GM04503 (cell line): Measurements from ENCODE around the gene FNDC3A.
A peak's percentile ranks its signal among the peaks of the same experiment; 100 is the strongest.
"Not testable (repeated sequence)": the region's sequence is repeated elsewhere in the genome, so short reads cannot be mapped to it uniquely, and the experiment has no call there.

Experiments
- DNase-seq: peaks from one replicate; pipeline ENCODE4 v3.0.0-alpha.2; 2012; ENCODE audit warnings: low read depth

The FNDC3A gene

DNA sequence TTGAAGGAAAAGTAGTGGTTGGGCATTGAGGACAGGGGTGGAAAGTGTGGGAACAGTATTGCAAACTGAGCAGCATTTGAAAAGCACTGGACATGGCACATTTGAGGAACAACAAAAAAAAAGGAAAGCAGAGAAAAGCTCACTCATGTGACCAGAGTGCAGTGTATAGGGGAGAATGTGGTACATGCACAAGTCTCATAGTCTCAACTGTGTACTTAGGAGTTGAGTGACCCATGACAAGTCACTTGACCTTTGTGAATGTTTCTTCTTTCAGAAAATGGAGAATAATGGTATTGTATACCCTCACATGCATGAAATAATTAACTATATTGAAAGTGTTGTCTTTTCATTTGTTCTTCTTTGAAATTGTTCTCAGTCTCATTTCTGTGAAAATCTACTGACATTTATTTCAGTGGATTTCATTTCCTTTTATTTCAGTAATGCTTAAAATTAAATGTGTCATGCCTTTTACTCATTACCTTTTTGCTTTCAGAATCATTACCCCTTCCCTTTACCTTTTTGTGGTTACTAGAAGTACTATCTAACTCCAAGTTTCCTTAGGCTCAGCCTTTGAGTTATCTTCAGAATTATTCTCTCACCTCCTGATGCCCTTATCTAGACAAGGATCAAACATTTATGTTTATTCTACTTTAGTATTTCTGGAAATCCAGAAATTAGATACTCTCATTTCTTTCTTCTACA lies 165.3 kb downstream of the FNDC3A start:
- no peak for DNase-seq

GRCh38 chr13:49146950-49147355 lies 171.2 kb downstream of the FNDC3A start:
- DNase-seq, result peak; percentile 4

DNA sequence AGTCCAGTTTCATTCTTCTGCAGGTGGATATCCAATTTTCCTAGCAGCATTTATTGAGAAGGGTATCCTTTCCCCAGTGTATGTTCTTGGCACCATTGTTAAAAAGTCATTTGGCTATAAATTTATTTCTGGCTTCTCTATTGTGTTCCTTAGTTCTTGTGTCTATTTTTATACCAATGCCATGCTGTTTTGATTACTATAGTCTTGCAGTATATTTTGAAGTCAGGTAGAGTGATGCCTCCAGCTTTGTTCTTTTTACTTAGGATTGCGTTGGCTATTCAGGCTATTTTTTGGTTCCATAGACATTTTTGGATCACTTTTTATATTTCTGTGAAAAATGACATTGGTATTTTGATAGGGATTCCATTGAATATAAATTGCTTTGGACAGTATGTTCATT lies 172.7 kb downstream of the FNDC3A start:
- no peak for DNase-seq

DNA sequence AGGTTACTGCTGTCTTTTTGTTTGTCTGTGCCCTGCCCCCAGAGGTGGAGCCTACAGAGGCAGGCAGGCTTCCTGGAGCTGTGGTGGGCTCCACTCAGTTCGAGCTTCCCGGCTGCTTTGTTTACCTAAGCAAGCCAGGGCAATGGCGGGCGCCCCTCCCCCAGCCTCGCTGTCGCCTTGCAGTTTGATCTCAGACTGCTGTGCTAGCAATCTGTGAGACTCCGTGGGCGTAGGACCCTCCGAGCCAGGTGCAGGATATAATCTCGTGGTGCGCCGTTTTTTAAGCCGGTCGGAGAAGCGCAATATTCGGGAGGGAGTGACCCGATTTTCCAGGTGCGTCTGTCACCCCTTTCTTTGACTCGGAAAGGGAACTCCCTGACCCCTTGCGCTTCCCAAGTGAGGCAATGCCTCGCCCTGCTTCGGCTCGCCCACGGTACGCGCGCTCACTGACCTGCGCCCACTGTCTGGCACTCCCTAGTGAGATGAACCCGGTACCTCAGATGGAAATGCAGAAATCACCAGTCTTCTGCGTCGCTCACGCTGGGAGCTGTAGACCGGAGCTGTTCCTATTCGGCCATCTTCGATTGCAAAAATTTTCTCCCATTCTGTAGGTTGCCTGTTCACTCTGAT lies 182.4 kb downstream of the FNDC3A start:
- not testable (repeated sequence) for DNase-seq

DNA sequence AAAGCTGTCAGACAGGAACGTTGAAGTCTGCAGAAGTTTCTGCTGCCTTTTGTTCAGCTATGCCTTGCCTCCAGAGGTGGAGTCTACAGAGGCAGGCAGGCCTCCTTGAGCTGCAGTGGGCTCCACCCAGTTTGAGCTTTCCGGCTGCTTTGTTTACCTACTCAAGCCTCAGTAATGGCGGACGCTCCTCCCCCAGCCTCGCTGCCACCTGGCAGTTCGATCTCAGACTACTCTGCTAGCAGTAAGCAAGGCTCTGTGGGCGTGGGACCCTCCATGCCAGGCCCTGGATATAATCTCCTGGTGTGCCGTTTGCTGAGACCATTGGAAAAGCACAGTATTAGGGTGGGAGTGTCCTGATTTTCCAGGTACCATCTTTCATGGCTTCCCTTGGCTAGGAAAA lies 187.4 kb downstream of the FNDC3A start:
- DNase-seq, result not testable (repeated sequence)

GRCh38 chr13:49164712-49165111 lies 189.0 kb downstream of the FNDC3A start:
- no peak for DNase-seq

GRCh38 chr13:49165798-49166752 lies 190.4 kb downstream of the FNDC3A start:
- no peak for DNase-seq

- no peak for DNase-seq
Measured at GRCh38 chr13:49171359-49171758, 195.6 kb downstream of the FNDC3A start.

GRCh38 chr13:49183672-49184325 lies 208.1 kb downstream of the FNDC3A start:
- DNase-seq, result no peak

DNA sequence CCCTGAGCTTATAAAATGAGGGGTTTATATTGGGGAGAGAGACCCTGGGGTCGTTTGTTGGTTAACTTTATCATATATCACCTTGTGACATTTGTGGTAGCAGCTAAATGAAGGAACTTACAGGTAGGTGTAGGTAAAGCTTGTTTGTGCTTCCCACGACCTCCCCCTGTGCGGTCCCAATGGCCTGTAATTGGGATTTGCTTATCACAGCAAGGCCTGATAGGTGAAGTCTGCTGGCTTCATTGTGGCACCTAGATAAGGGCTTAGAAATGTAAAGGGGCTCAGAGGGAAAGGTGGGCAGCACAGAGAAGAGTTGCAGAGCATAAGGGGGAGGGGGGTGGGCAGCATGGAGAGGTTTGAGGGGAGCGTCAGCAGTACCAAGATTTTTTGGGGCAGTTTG lies 208.9 kb downstream of the FNDC3A start:
- no peak for DNase-seq

- no peak for DNase-seq
Measured at GRCh38 chr13:49185264-49185663, 209.6 kb downstream of the FNDC3A start.

DNA sequence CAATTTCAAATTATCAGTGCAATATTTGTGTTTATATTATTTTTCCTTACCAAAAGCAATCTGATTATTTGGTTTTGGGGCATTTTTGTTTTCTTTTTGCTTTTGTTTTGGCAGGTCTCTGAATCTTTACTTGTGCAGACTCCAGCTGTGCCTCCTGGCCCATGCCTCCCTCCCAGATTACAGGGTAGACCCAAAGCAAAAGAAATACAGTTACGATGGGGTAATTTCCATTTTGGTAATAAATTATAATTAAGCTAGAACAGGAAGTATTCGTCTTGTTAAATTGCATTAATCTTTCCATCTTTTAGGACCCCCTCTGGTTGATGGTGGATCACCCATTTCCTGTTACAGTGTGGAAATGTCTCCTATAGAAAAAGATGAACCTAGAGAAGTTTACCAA lies 215.2 kb downstream of the FNDC3A start:
- DNase-seq, result no peak

DNA sequence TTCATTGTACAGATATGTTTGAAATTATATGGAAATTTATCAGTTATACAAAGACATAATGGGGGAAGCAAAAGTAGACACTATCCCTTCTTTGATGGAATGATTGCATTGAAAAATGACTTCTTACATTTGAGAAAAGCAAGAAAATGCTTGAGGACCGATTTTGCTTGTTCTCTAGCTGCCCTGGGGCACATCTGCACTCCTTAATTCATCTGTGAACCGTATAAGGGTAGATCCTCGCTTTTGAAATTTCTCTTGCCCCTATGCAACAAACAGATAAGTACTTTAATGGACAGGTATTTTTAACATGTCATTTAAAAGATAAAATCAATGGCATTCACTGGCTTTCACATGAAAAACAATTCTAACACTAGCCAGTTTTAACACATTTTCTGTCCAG lies 230.9 kb downstream of the FNDC3A start:
- no peak for DNase-seq

- no peak for DNase-seq
Measured at GRCh38 chr13:49208619-49209018, 232.9 kb downstream of the FNDC3A start.

- no peak for DNase-seq
Measured at GRCh38 chr13:49210114-49210513, 234.4 kb downstream of the FNDC3A start.

DNA sequence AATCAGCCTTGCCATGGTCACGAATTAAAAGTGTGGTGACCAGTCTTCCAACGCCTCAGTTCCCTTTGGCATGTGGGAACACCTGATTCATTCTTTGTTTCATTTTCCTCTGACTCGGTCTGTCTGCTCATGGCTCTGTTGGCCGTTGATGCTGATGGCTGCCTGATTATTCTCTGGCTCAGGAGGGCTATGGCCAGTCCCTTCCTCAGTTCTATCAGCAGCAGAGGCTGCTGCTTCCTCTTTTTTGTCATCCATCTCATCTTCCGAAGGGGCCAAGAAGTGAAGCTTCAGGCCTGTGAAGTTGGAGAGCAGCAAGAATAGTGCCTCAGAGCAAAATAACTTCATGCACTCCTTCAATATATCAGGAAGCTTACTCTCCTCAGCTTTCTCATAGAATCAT lies 235.0 kb downstream of the FNDC3A start:
- no peak for DNase-seq

- no peak for DNase-seq
Measured at GRCh38 chr13:49213539-49213938, 237.8 kb downstream of the FNDC3A start.

DNA sequence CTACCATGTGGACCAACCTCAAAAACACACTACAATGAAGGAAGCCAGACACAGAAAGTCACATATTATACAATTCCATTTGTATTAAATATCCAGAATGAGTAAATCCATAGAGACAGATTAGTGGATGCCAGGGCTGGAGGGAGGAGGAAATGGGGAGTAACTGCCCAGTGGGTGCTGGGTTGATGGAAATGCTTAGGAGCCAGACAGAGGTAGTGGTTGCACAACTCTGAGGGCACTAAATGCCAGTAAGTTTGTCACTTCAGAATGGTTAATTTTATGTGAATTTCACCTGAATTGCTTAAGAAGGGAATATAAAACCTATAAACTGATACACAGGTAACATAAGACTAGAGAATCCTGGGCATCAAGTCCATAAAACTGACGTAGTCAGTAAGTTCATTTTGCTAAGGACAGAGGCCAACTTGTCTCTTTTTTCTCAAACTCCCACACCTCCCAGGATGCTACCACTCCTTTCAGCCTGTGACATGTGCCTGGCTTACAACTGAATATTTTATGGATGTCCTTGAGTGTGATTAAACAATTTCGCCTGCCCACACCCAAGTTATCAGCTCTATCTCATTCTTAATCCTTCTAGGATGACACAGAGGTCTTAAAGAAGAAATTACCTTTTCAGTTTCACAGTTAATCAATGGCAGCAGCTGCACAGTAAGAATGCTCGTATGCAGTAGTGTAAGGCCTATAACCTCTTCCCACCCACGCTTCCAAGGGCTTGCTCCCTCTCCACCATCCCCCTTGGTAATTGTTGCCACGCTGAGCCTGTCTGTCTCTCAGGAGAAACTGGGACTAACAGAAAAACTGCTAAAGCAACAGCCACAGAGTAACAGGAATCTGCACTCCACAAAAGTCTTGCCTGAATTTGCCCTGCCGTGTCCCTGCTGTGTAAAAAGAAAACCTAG lies 238.5 kb downstream of the FNDC3A start:
- no peak for DNase-seq

DNA sequence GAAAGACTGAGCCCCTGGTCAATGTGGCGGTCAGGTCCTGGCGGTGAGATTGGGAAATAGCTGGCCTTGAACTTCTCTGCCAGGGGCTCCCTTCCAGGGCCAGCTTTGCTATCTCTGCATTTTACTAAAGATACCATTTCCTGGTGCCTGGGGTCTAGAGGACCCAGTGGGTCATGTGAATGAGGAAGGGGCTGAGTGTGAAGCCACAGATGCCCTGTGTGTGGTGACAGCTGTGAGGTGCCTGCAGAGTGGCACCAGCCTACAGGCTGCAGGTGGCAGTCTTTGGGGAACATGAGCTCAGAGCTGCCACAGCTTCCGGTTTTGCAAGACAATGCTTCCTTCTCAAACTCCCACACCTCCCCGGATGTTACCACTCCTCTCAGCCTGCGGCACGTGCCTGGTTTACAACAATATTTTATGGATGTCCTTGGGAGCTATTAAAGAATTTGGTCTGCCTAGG lies 239.2 kb downstream of the FNDC3A start:
- no peak for DNase-seq

GRCh38 chr13:49216334-49216733 lies 240.6 kb downstream of the FNDC3A start:
- DNase-seq, result no peak

DNA sequence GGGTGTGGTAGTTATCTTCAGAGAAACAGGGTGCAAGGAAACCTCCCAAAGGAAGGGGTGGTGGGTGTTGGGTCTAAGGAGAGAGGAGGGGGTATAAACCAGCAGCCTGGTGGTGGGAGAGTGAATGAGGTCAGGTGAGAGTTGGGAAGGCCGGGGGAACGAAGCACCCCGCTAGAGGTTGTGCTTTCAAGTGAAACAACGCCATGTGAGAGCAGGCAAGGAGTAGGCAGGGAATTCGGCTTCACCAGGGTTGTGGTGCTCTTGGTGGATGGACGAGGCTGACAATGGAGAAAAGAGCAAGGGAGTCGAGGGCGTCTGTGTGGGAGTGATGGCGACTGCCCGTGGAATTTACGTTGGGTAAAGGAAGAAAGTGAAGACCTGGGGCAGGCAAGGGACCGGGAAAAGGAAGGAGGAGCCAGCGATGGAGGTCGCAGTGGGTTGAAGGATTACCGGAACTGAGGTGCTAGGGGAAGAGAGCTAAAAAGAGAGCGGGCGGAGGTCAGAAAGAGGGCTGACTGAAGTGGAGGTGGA lies 242.3 kb downstream of the FNDC3A start:
- DNase-seq, result no peak
